Lower lobe of right lung (tissue), 2 donors: ENCODE measurements around the gene MPP7. TPM values are rescaled to one million over a fixed set of nuclear protein-coding genes. Genes with fewer than 3 reads are reported as not detected.

Experiments used
- ATAC-seq, 2 donors: fragments of 200-7000 bp; cut with Tn5 transposase; one replicate each; pipeline ENCODE4 v1.9.1; 2020 to 2022; ENCODE audit warnings: mild to moderate bottlenecking in 2 of 2, moderate library complexity in 2 of 2
- DNase-seq: peaks from one replicate; pipeline ENCODE4 v3.0.0-alpha.2; 2020
- H3K27ac ChIP-seq: fragments of 200-600 bp; one replicate; pipeline ENCODE4 v1.8.0; 2022
- H3K27me3 ChIP-seq: fragments of 200-600 bp; one replicate; pipeline ENCODE4 v1.8.0; 2022; ENCODE audit warnings: low read depth
- H3K36me3 ChIP-seq: fragments of 200-600 bp; one replicate; pipeline ENCODE4 v1.8.0; 2022; ENCODE audit warnings: mild to moderate bottlenecking
- H3K4me1 ChIP-seq: fragments of 200-600 bp; one replicate; pipeline ENCODE4 v1.8.0; 2022
- H3K4me3 ChIP-seq: fragments of 200-600 bp; one replicate; pipeline ENCODE4 v1.8.0; 2022; ENCODE audit warnings: mild to moderate bottlenecking
- H3K9me3 ChIP-seq: fragments of 200-600 bp; one replicate; pipeline ENCODE4 v1.8.0; 2022
- intact Hi-C: fragments of 100-400 bp; cut with DNase I; formaldehyde crosslinking; loops from one replicate; pipeline ENCODE4 v1.11.0; 2022
- total RNA-seq: library from RNA; stranded (reverse); fragmentation: NEBNext Ultra II Directional; extraction: Animal tissue kit (Norgen Biotek cat#: 25700); gene quantifications from one replicate; pipeline ENCODE4 v1.2.1, GENCODE V29; 2021
- TF ChIP-seq, protein P1 (sequence below): fragments of 200-600 bp; IDR thresholded peaks from one replicate; pipeline ENCODE4 v1.8.0; 2022; ENCODE audit warnings: antibody characterized with exemption, mild to moderate bottlenecking
- donor health status: DM: no; HTN: yes; CAD: no; lungs with severe emphysema.

The MPP7 gene
- total RNA-seq, 1 donor from 2014 or later = 33.9 TPM

DNA sequence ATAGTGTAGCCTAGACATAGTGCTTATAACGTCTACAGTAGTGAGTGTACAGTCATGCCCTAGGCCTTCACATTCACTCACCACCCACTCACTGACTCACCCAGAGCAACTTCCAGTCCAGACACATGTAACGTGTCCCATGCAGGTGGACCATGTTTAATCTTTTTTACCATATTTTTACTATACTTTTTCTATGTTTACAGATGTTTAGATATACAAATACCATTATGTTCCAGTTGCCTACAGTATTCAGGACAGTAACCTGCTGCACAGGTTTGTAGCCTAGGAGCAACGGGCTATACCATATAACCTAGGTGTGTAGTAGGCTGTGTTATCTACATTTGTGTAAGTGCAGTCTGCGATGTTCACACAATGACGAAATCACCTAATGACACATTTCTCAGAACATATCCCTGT lies 11.0 kb downstream of the MPP7 start:
- Histone ChIP-seq H3K36me3 (no peaks in the 10 kb centered on the region), H3K4me1 (peaks cover 19% of the 10 kb centered on the region), H3K4me3 (no peak overlapping the region), H3K27ac (no peak overlapping the region), H3K9me3 (no peaks in the 10 kb centered on the region), H3K27me3 (no peaks in the 10 kb centered on the region)
- DNase-seq (no peak), ATAC-seq (peak; percentile 79 to 85)
- intact Hi-C loops = no loop called here
- TF ChIP-seq, protein P1, sequence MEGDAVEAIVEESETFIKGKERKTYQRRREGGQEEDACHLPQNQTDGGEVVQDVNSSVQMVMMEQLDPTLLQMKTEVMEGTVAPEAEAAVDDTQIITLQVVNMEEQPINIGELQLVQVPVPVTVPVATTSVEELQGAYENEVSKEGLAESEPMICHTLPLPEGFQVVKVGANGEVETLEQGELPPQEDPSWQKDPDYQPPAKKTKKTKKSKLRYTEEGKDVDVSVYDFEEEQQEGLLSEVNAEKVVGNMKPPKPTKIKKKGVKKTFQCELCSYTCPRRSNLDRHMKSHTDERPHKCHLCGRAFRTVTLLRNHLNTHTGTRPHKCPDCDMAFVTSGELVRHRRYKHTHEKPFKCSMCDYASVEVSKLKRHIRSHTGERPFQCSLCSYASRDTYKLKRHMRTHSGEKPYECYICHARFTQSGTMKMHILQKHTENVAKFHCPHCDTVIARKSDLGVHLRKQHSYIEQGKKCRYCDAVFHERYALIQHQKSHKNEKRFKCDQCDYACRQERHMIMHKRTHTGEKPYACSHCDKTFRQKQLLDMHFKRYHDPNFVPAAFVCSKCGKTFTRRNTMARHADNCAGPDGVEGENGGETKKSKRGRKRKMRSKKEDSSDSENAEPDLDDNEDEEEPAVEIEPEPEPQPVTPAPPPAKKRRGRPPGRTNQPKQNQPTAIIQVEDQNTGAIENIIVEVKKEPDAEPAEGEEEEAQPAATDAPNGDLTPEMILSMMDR = no peak

DNA sequence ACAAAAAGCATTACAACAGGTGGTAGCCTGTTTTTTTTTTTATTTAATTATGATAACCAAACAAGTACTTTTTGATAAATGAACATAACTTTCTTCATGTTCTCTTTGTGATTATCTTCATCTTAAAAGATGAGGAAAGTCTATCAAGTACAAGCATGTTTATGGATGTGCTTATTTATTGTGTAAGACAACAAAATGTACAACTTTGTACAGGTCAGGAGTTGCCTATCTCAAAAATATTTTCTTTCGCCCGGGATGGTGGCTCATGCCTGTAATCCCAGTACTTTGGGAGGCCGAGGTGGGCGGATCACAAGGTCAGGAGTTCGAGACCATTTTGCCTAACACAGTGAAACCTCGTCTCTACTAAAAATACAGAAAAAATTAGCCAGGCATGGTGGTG lies 17.0 kb downstream of the MPP7 start:
- intact Hi-C loops = no loop called here
- DNase-seq (no peak), ATAC-seq (no peak)
- TF ChIP-seq, protein P1 = no peak
- H3K36me3 ChIP-seq = no peaks in the 10 kb centered on the region
- H3K4me3 ChIP-seq = no peak overlapping the region
- no peak overlapping the region for H3K27ac ChIP-seq
- peaks cover 7% of the 10 kb centered on the region for H3K4me1 ChIP-seq
- H3K9me3 ChIP-seq = no peaks in the 10 kb centered on the region
- no peaks in the 10 kb centered on the region for H3K27me3 ChIP-seq

DNA sequence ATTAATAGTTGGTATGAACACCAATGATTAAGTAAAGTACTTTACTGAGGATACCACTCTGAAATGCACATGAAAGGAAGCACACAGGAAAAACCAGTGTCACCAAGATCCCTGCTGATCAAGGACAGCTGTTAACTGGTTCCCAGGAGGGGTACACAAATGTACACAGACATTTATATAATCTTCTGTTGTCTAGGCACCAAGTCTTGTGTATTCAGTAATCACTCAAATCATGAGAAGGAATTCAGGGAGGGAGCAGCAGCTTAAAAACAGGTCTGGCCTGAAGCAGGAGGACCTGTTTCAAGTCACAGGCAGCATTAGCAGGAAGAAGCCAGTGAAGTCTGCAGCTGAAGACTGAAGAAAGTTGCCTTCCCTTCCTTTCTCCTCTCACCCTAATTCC lies 18.7 kb downstream of the MPP7 start:
- ATAC-seq = peak; percentile 81 to 84
- Histone ChIP-seq H3K36me3 (no peaks in the 10 kb centered on the region), H3K4me3 (no peak overlapping the region), H3K27ac (no peak overlapping the region), H3K9me3 (no peaks in the 10 kb centered on the region), H3K27me3 (no peaks in the 10 kb centered on the region), H3K4me1 (peaks cover 7% of the 10 kb centered on the region)
- intact Hi-C loops = no loop called here
- DNase-seq = no peak
- TF ChIP-seq, protein P1 = no peak

DNA sequence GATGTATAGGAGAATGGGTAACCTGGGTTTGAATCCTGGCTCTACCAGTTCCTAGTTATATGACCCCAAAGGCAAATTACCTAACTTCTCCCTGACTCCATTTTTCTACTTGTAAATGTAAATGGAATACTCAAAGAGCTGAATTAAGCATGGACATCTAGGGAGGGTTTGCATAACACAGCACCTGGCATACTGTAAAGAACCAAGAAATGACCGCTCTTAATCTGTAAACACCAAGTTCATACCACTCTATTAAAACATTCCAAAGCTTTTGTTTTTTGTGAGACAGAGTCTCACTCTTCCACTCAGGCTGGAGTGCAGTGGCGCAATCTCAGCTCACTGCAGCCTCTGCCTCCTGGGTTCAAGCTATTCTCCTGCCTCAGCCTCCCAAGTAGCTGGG lies 19.6 kb downstream of the MPP7 start:
- Histone ChIP-seq H3K27ac (no peak overlapping the region), H3K4me1 (peaks cover 7% of the 10 kb centered on the region), H3K27me3 (no peaks in the 10 kb centered on the region), H3K36me3 (no peaks in the 10 kb centered on the region), H3K9me3 (no peaks in the 10 kb centered on the region), H3K4me3 (no peak overlapping the region)
- ATAC-seq = peak; percentile 29 to 34
- intact Hi-C loops = no loop called here
- no peak for DNase-seq
- TF ChIP-seq, protein P1 = no peak

DNA sequence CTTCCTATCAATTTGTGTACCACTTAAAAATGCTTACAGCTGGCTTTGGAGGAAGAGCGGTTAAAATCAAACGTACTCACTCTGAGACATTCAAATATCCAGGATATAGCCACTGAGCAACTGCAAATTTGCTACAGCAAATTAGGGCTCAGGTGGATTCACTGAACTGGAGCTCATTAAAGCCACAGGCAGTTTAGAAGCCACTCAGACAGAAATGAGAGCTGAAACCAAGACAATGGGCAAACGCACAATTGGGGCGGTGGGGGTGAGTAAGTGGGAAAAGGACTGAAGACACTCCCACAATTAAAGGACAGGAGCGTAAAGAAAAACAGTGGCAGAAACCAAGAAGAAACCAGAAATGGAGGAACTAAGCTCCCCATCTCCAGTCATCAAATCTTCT lies 20.5 kb downstream of the MPP7 start:
- intact Hi-C loops = no loop called here
- Histone ChIP-seq H3K27ac (no peak overlapping the region), H3K4me1 (peaks cover 7% of the 10 kb centered on the region), H3K36me3 (no peaks in the 10 kb centered on the region), H3K9me3 (no peaks in the 10 kb centered on the region), H3K4me3 (no peak overlapping the region), H3K27me3 (no peaks in the 10 kb centered on the region)
- no peak for DNase-seq
- TF ChIP-seq, protein P1 = no peak
- ATAC-seq = no peak
